Measurements from ENCODE around the gene MORN1.

The MORN1 gene

DNA sequence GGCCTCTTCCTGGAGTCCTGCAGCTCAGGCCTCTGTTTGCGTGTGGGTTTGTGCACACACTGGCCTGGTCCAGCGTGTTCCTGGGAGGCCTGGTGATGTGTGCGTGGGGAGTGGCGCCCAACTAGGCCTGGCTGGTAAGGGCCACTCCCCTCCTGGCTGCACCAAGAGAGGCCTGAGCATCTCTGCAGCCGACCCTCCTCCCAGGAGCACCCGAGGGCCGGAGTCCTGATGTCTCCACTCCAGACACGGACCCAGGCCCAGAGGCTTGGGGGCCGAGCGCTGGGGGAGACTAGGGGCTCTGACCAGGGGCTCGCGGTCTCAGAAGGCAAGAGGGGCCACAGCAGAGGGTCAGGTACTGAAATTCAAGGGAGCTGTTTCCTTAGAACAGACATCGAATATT is 33.3 kb downstream of the MORN1 start:
- Histone ChIP-seq H3K27ac (ENCODE audit: low read depth, low read length) (no peak overlapping the region), H3K36me3 (ENCODE audit: low read length) (no peaks in the 10 kb centered on the region), H3K9me2 (replicated peaks; ENCODE audit: insufficient read depth, low read length) (no peaks in the 10 kb centered on the region), H3K4me3 (ENCODE audit: insufficient read depth, low read length, poor library complexity, severe bottlenecking) (no peak overlapping the region), H4K20me1 (ENCODE audit: low read depth, low read length) (no peaks in the 10 kb centered on the region), H3F3A (ENCODE audit: insufficient read depth) (no peaks in the 10 kb centered on the region), H2AFZ (ENCODE audit: low read depth, low read length, severe bottlenecking) (no peak overlapping the region), H3K79me2 (ENCODE audit: insufficient read depth, low read length) (no peaks in the 10 kb centered on the region), H3K4me2 (ENCODE audit: low read depth, low read length, poor library complexity, severe bottlenecking) (no peak overlapping the region), H3K9ac (ENCODE audit: low read length) (no peak overlapping the region), H3K9me3 (ENCODE audit: insufficient read depth, low read length) (no peaks in the 10 kb centered on the region), H3K27me3 (ENCODE audit: low read length) (no peaks in the 10 kb centered on the region)
- no peak for TF ChIP-seq EZH2phosphoT487 (conservative IDR thresholded peaks at IDR 0.05; ENCODE audit: low read length)
- TF ChIP-seq CTCF (IDR thresholded peaks at IDR 0.05; ENCODE audit: insufficient read depth, low read length, poor library complexity, severe bottlenecking) = no peak

GRCh38 chr1:2356911-2357845 is 34.2 kb downstream of the MORN1 start:
- no peaks in the 10 kb centered on the region for H3K79me2 ChIP-seq (ENCODE audit: insufficient read depth, low read length)
- H3K27me3 ChIP-seq (ENCODE audit: low read length) = no peaks in the 10 kb centered on the region
- H3K4me3 ChIP-seq (ENCODE audit: insufficient read depth, low read length, poor library complexity, severe bottlenecking) = no peak overlapping the region
- H3K36me3 ChIP-seq (ENCODE audit: low read length) = no peaks in the 10 kb centered on the region
- H3K9me3 ChIP-seq (ENCODE audit: insufficient read depth, low read length) = no peaks in the 10 kb centered on the region
- TF ChIP-seq CTCF (IDR thresholded peaks at IDR 0.05; ENCODE audit: insufficient read depth, low read length, poor library complexity, severe bottlenecking) = no peak
- no peak for TF ChIP-seq EZH2phosphoT487 (conservative IDR thresholded peaks at IDR 0.05; ENCODE audit: low read length)
- H3K4me2 ChIP-seq (ENCODE audit: low read depth, low read length, poor library complexity, severe bottlenecking) = no peak overlapping the region
- H4K20me1 ChIP-seq (ENCODE audit: low read depth, low read length) = no peaks in the 10 kb centered on the region
- H3K9me2 ChIP-seq (replicated peaks; ENCODE audit: insufficient read depth, low read length) = no peaks in the 10 kb centered on the region
- H2AFZ ChIP-seq (ENCODE audit: low read depth, low read length, severe bottlenecking) = no peak overlapping the region
- no peak overlapping the region for H3K9ac ChIP-seq (ENCODE audit: low read length)
- H3K27ac ChIP-seq (ENCODE audit: low read depth, low read length) = no peak overlapping the region
- H3F3A ChIP-seq (ENCODE audit: insufficient read depth) = no peaks in the 10 kb centered on the region

DNA sequence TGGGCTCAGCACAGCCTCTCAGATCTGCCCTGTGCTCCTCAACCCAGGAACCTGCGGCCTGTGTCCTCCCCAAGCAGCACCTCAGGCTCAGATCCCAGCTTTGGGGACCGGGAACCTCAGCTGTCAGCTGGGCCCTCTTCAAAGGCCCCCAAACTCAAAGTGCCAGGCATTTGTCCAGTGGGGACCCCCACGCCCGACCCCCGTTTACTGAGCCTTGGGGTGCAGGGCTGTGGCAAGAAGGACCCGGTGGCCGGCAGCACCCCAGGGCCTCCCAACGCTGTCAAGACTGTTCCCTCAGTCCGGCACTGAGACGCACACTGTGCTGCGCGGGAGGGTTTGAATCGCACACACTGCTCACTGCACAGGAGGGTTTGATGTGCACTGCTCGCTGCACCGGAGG is 35.0 kb downstream of the MORN1 start:
- no peaks in the 10 kb centered on the region for H3K36me3 ChIP-seq (ENCODE audit: low read length)
- H2AFZ ChIP-seq (ENCODE audit: low read depth, low read length, severe bottlenecking) = no peak overlapping the region
- H3K4me2 ChIP-seq (ENCODE audit: low read depth, low read length, poor library complexity, severe bottlenecking) = no peak overlapping the region
- H3K27me3 ChIP-seq (ENCODE audit: low read length) = no peaks in the 10 kb centered on the region
- no peak for TF ChIP-seq CTCF (IDR thresholded peaks at IDR 0.05; ENCODE audit: insufficient read depth, low read length, poor library complexity, severe bottlenecking)
- no peak for TF ChIP-seq EZH2phosphoT487 (conservative IDR thresholded peaks at IDR 0.05; ENCODE audit: low read length)
- H3K4me3 ChIP-seq (ENCODE audit: insufficient read depth, low read length, poor library complexity, severe bottlenecking) = no peak overlapping the region
- H3K27ac ChIP-seq (ENCODE audit: low read depth, low read length) = no peak overlapping the region
- H3F3A ChIP-seq (ENCODE audit: insufficient read depth) = no peaks in the 10 kb centered on the region
- no peaks in the 10 kb centered on the region for H3K79me2 ChIP-seq (ENCODE audit: insufficient read depth, low read length)
- no peaks in the 10 kb centered on the region for H4K20me1 ChIP-seq (ENCODE audit: low read depth, low read length)
- no peak overlapping the region for H3K9ac ChIP-seq (ENCODE audit: low read length)
- no peaks in the 10 kb centered on the region for H3K9me2 ChIP-seq (replicated peaks; ENCODE audit: insufficient read depth, low read length)
- no peaks in the 10 kb centered on the region for H3K9me3 ChIP-seq (ENCODE audit: insufficient read depth, low read length)
